HG02610 (cell line): Measurements from ENCODE around the gene FKBP1C.

ENCODE experiments used
- ATAC-seq: cut with Tn5 transposase; IDR thresholded peaks from one replicate; pipeline ENCODE4 v1.9.1; 2021; ENCODE audit warnings: mild to moderate bottlenecking, moderate library complexity; ENCODE audit not compliant: unreplicated experiment

The FKBP1C gene

GRCh38 chr6:63259153-63259552 is 47.9 kb downstream of the FKBP1C start:
- no peak for ATAC-seq

GRCh38 chr6:63261820-63262219 is 50.6 kb downstream of the FKBP1C start:
- no peak for ATAC-seq
